Measurements from ENCODE around the gene ELP4.

GRCh38 chr11:31671681-31672080 is 162.1 kb downstream of the ELP4 start:
- no peak for TF ChIP-seq CTCF (IDR thresholded peaks at IDR 0.05; ENCODE audit: low read depth, low read length)
- no peak for TF ChIP-seq MYC (IDR thresholded peaks at IDR 0.05; ENCODE audit: low read depth, low read length)
- no peak for TF ChIP-seq POLR2A (IDR thresholded peaks at IDR 0.05; ENCODE audit: extremely low read depth, insufficient read length)

Data from NB4 (cell line).